Measurements from ENCODE around the gene WASF1. TPM values are rescaled to one million over a fixed set of nuclear protein-coding genes. Genes with fewer than 3 reads are reported as not detected.

The WASF1 gene
- total and polyA plus RNA-seq, 12 donors: 0.43 to 3.1 (median 0.99) TPM

DNA sequence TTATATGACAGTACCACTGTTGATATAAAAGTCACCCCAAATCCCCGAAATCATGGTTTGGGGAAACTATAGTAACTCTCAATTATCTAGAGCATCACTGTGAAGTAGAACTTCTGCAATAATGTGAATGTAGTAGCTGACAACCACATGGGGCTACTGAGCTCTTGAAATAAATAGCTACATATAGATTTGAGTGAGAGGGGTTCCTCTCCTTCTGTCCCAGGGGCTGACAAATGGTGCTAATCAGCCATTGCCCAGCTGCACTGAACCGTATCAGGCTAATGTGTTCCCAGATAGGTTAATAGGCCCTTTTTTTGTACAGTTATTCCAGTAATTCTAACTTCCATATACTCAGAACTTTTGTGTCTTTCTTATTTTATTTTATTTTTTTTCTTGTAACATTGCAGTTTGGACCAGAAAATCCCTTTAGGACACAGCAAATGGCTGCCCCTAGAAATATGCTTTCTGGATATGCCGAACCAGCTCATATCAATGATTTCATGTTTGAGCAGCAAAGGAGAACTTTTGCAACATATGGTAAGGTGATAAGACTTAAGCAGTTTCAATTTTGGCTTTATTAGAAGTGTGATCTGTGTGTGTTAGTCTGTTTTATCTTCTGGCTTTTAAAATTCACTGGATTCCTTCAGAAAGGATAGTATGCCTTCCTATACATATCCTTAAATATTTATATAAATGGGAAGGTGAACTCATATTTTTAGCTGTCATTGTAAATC lies 21.8 kb upstream of the WASF1 start:
- ATAC-seq: no peak
- intact Hi-C loops (cut with DNase I): no loop called here
- Histone ChIP-seq H3K36me3 (peaks cover 0 to 11% (median 0%) of the 10 kb centered on the region in 9 donors), H3K9me3 (no peaks in the 10 kb centered on the region), H3K4me1 (peaks cover 0 to 6% (median 0%) of the 10 kb centered on the region in 9 donors), H3K27me3 (no peaks in the 10 kb centered on the region), H3K4me3 (no peak overlapping the region), H3K27ac (no peak overlapping the region)
- DNase-seq: no peak
- WGBS, 2 donors: 91 to 95% methylated on average over 3 of the region's 3 CpGs
- TF ChIP-seq, protein P1, sequence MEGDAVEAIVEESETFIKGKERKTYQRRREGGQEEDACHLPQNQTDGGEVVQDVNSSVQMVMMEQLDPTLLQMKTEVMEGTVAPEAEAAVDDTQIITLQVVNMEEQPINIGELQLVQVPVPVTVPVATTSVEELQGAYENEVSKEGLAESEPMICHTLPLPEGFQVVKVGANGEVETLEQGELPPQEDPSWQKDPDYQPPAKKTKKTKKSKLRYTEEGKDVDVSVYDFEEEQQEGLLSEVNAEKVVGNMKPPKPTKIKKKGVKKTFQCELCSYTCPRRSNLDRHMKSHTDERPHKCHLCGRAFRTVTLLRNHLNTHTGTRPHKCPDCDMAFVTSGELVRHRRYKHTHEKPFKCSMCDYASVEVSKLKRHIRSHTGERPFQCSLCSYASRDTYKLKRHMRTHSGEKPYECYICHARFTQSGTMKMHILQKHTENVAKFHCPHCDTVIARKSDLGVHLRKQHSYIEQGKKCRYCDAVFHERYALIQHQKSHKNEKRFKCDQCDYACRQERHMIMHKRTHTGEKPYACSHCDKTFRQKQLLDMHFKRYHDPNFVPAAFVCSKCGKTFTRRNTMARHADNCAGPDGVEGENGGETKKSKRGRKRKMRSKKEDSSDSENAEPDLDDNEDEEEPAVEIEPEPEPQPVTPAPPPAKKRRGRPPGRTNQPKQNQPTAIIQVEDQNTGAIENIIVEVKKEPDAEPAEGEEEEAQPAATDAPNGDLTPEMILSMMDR (IDR thresholded peaks at IDR 0.05): no peak

DNA sequence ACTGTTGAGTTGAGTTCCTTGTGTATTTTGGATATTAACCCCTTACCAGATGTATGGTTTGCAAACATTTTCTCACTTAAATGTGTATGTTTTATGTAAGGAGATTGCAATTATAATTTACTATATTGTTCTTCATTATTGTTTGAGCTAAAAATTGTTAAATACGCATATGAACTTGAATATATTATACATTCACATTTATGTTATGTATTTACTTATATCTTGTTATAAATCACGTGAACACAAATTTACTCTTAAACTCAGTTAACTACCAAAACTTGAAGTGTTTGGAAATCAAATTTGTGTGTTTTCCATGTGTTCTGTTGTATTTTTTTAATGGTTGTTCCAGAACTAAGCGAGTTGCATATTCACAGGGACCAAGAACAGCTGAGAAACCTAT lies 19.1 kb upstream of the WASF1 start:
- no peak for DNase-seq

DNA sequence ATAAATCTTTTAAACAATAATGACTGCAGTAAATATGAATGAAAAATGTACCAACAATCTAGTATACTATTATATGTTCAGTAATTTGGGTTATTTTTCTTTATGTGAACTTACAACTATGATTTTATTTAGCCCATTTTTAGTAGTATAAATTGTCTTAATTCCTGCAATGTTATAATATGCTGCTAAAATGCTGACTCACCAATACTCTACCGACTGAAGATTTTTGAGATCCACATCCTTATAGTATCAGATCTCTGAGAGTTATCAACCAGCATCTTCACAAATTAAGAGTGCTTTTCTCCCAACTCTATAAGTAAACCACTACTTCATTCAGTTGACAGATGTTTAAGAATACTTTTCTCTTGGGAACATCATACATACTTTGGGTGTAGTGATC lies 17.4 kb upstream of the WASF1 start:
- DNase-seq (no peak), ATAC-seq (no peak)
- peaks cover 0 to 29% (median 9%) of the 10 kb centered on the region in 9 donors for H3K36me3 ChIP-seq
- H3K4me1 ChIP-seq: peaks cover 0 to 11% (median 3%) of the 10 kb centered on the region in 9 donors
- no peaks in the 10 kb centered on the region for H3K27me3 ChIP-seq
- intact Hi-C loops (cut with DNase I): no loop called here
- 86 to 89% methylated on average over 1 of the region's 1 CpG for WGBS, 2 donors
- H3K4me3 ChIP-seq: no peak overlapping the region
- TF ChIP-seq, protein P1 (IDR thresholded peaks at IDR 0.05): no peak
- H3K27ac ChIP-seq: no peak overlapping the region
- H3K9me3 ChIP-seq: no peaks in the 10 kb centered on the region

More for the DNA sequence above, 19.1 kb upstream of the WASF1 start:
- no peak overlapping the region for H3K27ac ChIP-seq
- H3K4me3 ChIP-seq: no peak overlapping the region
- no peak for ATAC-seq
- WGBS, 2 donors: 99% methylated on average over 3 of the region's 3 CpGs
- H3K36me3 ChIP-seq: peaks cover 0 to 22% (median 8%) of the 10 kb centered on the region in 9 donors
- H3K4me1 ChIP-seq: peaks cover 0 to 6% (median 0%) of the 10 kb centered on the region in 9 donors
- intact Hi-C loops (cut with DNase I): no loop called here
- TF ChIP-seq, protein P1 (IDR thresholded peaks at IDR 0.05): no peak
- no peaks in the 10 kb centered on the region for H3K9me3 ChIP-seq
- H3K27me3 ChIP-seq: no peaks in the 10 kb centered on the region

DNA sequence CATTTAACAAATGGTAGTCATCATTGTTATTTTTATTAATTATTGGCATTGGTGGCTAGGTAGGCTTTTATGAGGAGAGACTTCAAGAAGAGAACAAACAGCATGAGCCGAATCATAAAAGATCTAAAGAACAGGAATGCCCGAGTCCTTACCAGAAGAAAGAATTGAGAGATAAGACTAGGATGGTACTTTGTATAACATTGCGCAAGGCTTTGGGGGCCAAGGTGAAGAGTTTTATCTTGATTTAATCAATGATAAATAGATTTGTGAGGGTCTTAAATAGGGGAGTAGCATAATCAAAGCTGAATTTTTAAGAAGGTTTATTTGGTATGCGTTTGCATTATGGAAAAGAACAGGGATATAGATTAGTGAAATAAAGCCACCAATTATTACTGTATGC lies 16.2 kb upstream of the WASF1 start:
- Histone ChIP-seq H3K27ac (no peak overlapping the region), H3K4me1 (peaks cover 0 to 18% (median 14%) of the 10 kb centered on the region in 9 donors), H3K27me3 (no peaks in the 10 kb centered on the region), H3K4me3 (no peak overlapping the region), H3K9me3 (no peaks in the 10 kb centered on the region), H3K36me3 (peaks cover 0 to 23% (median 9%) of the 10 kb centered on the region in 9 donors)
- DNase-seq (no peak), ATAC-seq (no peak)
- TF ChIP-seq, protein P1 (IDR thresholded peaks at IDR 0.05): no peak
- 93 to 97% methylated on average over 4 of the region's 4 CpGs for WGBS, 2 donors
- intact Hi-C loops (cut with DNase I): no loop called here

Data from heart right ventricle (tissue), 16 donors.